ENCODE results near the gene MRGPRX4.

Gene MRGPRX4

DNA sequence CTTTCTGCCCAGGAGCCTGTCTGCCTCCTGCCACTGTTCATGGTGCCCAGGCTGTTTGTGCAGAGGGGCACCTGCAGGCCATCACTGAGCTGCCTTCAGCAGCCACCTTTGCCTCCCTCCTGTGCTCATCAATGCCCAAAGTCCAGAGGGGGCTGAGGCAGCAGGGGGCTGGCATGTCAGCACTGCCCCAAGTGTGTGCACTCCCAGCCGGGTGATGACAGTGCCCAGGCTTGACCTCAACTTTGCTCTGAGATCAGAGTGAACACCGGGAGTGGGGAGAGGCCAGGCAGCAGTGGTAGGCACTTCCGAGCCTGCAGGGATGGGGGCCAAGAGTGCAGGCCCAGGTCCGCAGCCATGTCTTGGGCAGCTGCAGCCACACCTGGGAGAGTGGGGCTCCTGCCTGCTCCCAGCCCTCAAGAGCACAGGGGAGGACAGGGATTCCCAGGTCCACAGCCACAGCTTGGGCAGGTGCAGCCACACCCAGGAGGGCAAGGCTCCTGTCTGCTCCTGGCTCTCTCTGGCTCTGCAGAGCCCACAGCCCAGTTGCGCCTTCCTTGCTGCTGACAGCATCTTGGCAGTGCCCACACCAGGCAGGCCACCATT is 48.7 kb downstream of the MRGPRX4 start:
- no peak for DNase-seq

DNA sequence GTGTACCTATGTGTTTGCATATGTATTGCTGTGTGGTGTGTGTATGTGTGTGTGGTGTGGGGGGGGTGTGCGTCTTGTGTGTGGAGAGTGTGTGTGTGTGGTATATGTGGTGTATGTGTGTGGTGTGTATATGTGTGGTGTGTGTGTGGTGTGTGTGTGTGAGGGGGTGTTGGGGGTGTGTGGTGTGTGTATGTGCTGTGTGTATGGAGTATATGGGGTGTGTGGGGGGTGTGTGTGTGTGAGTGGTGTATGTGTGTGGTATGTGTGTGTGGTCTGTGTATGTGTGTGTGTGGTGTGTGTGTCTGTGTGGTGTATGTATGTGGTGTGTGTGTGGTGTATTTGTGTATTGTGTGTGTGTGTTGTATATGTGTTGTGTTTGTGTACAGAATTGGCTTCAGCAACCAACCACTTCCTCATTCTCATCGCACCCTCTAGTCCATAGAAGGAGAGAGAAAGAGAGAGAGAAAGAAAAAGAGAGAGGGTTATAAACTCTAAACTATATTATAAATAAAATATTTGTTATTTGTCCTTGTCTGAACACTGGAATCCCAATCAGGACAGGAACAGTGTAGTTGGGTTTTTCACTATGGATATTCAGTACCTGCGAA is 50.3 kb downstream of the MRGPRX4 start:
- no peak for DNase-seq
